GM12872 (cell line): ENCODE data around the gene ZSWIM9.

Source experiments
- CTCF ChIP-seq: IDR thresholded peaks from 3 replicates; pipeline ENCODE4 v1.5.1; 2011; ENCODE audit warnings: low read depth, mild to moderate bottlenecking, low read length, moderate library complexity; ENCODE audit not compliant: insufficient read depth

Gene ZSWIM9

GRCh38 chr19:48196933-48197665, 26.6 kb downstream of the ZSWIM9 start:
- no peak for TF ChIP-seq CTCF

- TF ChIP-seq CTCF, result no peak
These were observed 32.8 kb downstream of the ZSWIM9 start for GRCh38 chr19:48203222-48203793.

- TF ChIP-seq CTCF, result no peak
These were observed 33.5 kb downstream of the ZSWIM9 start for GRCh38 chr19:48203794-48204628.

- no peak for TF ChIP-seq CTCF
These were observed 36.1 kb downstream of the ZSWIM9 start for GRCh38 chr19:48206397-48207093.

- TF ChIP-seq CTCF, result no peak
These were observed 39.5 kb downstream of the ZSWIM9 start for GRCh38 chr19:48210005-48210404.

GRCh38 chr19:48213959-48214358, 43.5 kb downstream of the ZSWIM9 start:
- TF ChIP-seq CTCF, result no peak

GRCh38 chr19:48216933-48217332, 46.5 kb downstream of the ZSWIM9 start:
- TF ChIP-seq CTCF, result no peak
